GM19468 (cell line): Measurements from ENCODE around the gene EEIG1.

Source experiments
- ATAC-seq: cut with Tn5 transposase; IDR thresholded peaks from one replicate; pipeline ENCODE4 v1.9.1; 2021; ENCODE audit warnings: mild to moderate bottlenecking, moderate library complexity, moderate number of reproducible peaks; ENCODE audit not compliant: unreplicated experiment; ENCODE audit errors: extremely low read depth

EEIG1 gene

GRCh38 chr9:127961613-127962155 lies 19.1 kb downstream of the EEIG1 start:
- no peak for ATAC-seq

GRCh38 chr9:127961155-127961490 lies 19.7 kb downstream of the EEIG1 start:
- ATAC-seq, result no peak

- ATAC-seq, result no peak
Observed at GRCh38 chr9:127960410-127961154, 20.2 kb downstream of the EEIG1 start.

GRCh38 chr9:127959841-127960409 lies 20.9 kb downstream of the EEIG1 start:
- ATAC-seq, result no peak

GRCh38 chr9:127959398-127959797 lies 21.4 kb downstream of the EEIG1 start:
- no peak for ATAC-seq

GRCh38 chr9:127958728-127959127 lies 22.1 kb downstream of the EEIG1 start:
- no peak for ATAC-seq

GRCh38 chr9:127955294-127956015 lies 25.3 kb downstream of the EEIG1 start:
- ATAC-seq, result no peak

GRCh38 chr9:127954831-127955293 lies 25.9 kb downstream of the EEIG1 start:
- no peak for ATAC-seq

- ATAC-seq, result no peak
Observed at GRCh38 chr9:127953768-127954505, 26.9 kb downstream of the EEIG1 start.

- no peak for ATAC-seq
Observed at GRCh38 chr9:127953154-127953553, 27.6 kb downstream of the EEIG1 start.

GRCh38 chr9:127950513-127951289 lies 30.1 kb downstream of the EEIG1 start:
- ATAC-seq, result no peak

- ATAC-seq, result no peak
Observed at GRCh38 chr9:127949827-127950512, 30.8 kb downstream of the EEIG1 start.

GRCh38 chr9:127947841-127948710 lies 32.7 kb downstream of the EEIG1 start:
- no peak for ATAC-seq

GRCh38 chr9:127946728-127947127 lies 34.1 kb downstream of the EEIG1 start:
- ATAC-seq, result no peak

GRCh38 chr9:127945942-127946341 lies 34.8 kb downstream of the EEIG1 start:
- ATAC-seq, result no peak

- no peak for ATAC-seq
Observed at GRCh38 chr9:127945338-127945737, 35.5 kb downstream of the EEIG1 start.

- ATAC-seq, result no peak
Observed at GRCh38 chr9:127944586-127945218, 36.1 kb downstream of the EEIG1 start.

GRCh38 chr9:127943731-127944144 lies 37.1 kb downstream of the EEIG1 start:
- no peak for ATAC-seq
